Measurements from ENCODE around the gene PCLO.

Gene PCLO

GRCh38 chr7:82816272-82816671 is 346.4 kb downstream of the PCLO start:
- Histone ChIP-seq H3K4me1 (ENCODE audit: control insufficient read depth, insufficient read depth, low read length) (peaks cover 15% of the 10 kb centered on the region), H3K27ac (ENCODE audit: insufficient read depth, low read depth, low read length, poor library complexity, severe bottlenecking) (no peak overlapping the region), H3K27me3 (ENCODE audit: control insufficient read depth, insufficient read depth, low read length, poor library complexity, severe bottlenecking) (no peaks in the 10 kb centered on the region), H3K36me3 (ENCODE audit: control insufficient read depth, insufficient read depth, low read length) (no peaks in the 10 kb centered on the region), H3K4me3 (ENCODE audit: insufficient read depth, low read depth, low read length) (no peak overlapping the region), H3K9me3 (ENCODE audit: control insufficient read depth, low read length) (no peaks in the 10 kb centered on the region)

- Histone ChIP-seq H3K36me3 (ENCODE audit: control insufficient read depth, insufficient read depth, low read length) (no peaks in the 10 kb centered on the region), H3K4me3 (ENCODE audit: insufficient read depth, low read depth, low read length) (no peak overlapping the region), H3K27ac (ENCODE audit: insufficient read depth, low read depth, low read length, poor library complexity, severe bottlenecking) (no peak overlapping the region), H3K9me3 (ENCODE audit: control insufficient read depth, low read length) (no peaks in the 10 kb centered on the region), H3K27me3 (ENCODE audit: control insufficient read depth, insufficient read depth, low read length, poor library complexity, severe bottlenecking) (no peaks in the 10 kb centered on the region), H3K4me1 (ENCODE audit: control insufficient read depth, insufficient read depth, low read length) (no peaks in the 10 kb centered on the region)
- WGBS, 2 experiments: 12 to 46% methylated on average over 2 to 4 of the region's 4 CpGs
These were observed 352.0 kb downstream of the PCLO start for GRCh38 chr7:82810558-82811259.

- H3K9me3 ChIP-seq (ENCODE audit: control insufficient read depth, low read length): no peaks in the 10 kb centered on the region
- 95 to 100% methylated on average over 1 to 2 of the region's 2 CpGs for WGBS, 2 experiments
- no peaks in the 10 kb centered on the region for H3K4me1 ChIP-seq (ENCODE audit: control insufficient read depth, insufficient read depth, low read length)
- H3K36me3 ChIP-seq (ENCODE audit: control insufficient read depth, insufficient read depth, low read length): no peaks in the 10 kb centered on the region
- no peak overlapping the region for H3K27ac ChIP-seq (ENCODE audit: insufficient read depth, low read depth, low read length, poor library complexity, severe bottlenecking)
- H3K27me3 ChIP-seq (ENCODE audit: control insufficient read depth, insufficient read depth, low read length, poor library complexity, severe bottlenecking): no peaks in the 10 kb centered on the region
- H3K4me3 ChIP-seq (ENCODE audit: insufficient read depth, low read depth, low read length): no peak overlapping the region
These were observed 354.1 kb downstream of the PCLO start for GRCh38 chr7:82808633-82809032.

DNA sequence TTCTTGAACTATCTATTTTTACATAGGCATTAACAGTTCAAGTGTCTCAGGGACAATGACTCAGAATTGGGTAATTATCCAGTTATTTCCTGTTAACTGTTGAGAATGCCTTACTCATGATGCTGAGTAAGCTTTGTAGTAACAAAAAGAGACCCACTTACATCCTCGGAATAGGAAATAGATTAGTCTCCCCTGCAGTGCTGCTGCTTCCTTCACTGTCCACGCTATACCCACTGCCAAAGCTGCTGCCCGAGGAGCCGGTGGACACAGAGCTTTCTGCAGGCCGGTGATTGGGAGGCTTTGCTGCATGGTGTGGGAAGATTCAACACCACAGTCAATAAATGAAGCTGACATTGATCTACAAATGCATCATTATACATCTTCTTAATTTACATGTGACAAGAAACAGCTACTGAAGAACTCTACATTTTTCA is 357.1 kb downstream of the PCLO start:
- Histone ChIP-seq H3K4me3 (ENCODE audit: insufficient read depth, low read depth, low read length) (no peak overlapping the region), H3K27me3 (ENCODE audit: control insufficient read depth, insufficient read depth, low read length, poor library complexity, severe bottlenecking) (no peaks in the 10 kb centered on the region), H3K4me1 (ENCODE audit: control insufficient read depth, insufficient read depth, low read length) (no peaks in the 10 kb centered on the region), H3K27ac (ENCODE audit: insufficient read depth, low read depth, low read length, poor library complexity, severe bottlenecking) (no peak overlapping the region), H3K9me3 (ENCODE audit: control insufficient read depth, low read length) (no peaks in the 10 kb centered on the region), H3K36me3 (ENCODE audit: control insufficient read depth, insufficient read depth, low read length) (no peaks in the 10 kb centered on the region)
- WGBS, 2 experiments: 50 to 72% methylated on average over 4 to 5 of the region's 5 CpGs

DNA sequence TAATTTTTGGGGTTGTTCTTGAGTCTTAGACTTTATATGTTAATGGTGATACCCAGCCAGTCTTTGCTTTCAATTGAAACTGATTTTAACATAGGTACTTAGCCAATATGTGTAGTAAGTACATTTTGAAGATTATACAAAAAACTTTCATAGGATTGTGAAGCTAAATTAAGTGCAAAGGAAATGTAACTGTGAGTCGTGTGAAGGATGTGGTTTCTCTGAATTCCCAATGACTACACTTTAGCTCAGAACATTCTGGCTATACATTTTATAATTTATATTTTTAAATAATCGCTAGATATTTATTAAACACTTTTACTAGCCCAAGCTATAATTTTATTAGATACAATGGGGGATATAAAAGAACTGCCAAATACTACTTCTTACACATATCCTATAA is 359.3 kb downstream of the PCLO start:
- H3K36me3 ChIP-seq (ENCODE audit: control insufficient read depth, insufficient read depth, low read length): no peaks in the 10 kb centered on the region
- no peaks in the 10 kb centered on the region for H3K27me3 ChIP-seq (ENCODE audit: control insufficient read depth, insufficient read depth, low read length, poor library complexity, severe bottlenecking)
- H3K4me1 ChIP-seq (ENCODE audit: control insufficient read depth, insufficient read depth, low read length): no peaks in the 10 kb centered on the region
- WGBS, 2 experiments: 100% methylated on average over 1 of the region's 2 CpGs; no CpG with 5 or more reads in 1 of the 2 experiments
- no peak overlapping the region for H3K27ac ChIP-seq (ENCODE audit: insufficient read depth, low read depth, low read length, poor library complexity, severe bottlenecking)
- no peak overlapping the region for H3K4me3 ChIP-seq (ENCODE audit: insufficient read depth, low read depth, low read length)
- H3K9me3 ChIP-seq (ENCODE audit: control insufficient read depth, low read length): no peaks in the 10 kb centered on the region

GRCh38 chr7:82789883-82790609 is 372.6 kb downstream of the PCLO start:
- Histone ChIP-seq H3K27ac (ENCODE audit: insufficient read depth, low read depth, low read length, poor library complexity, severe bottlenecking) (no peak overlapping the region), H3K4me1 (ENCODE audit: control insufficient read depth, insufficient read depth, low read length) (no peaks in the 10 kb centered on the region), H3K27me3 (ENCODE audit: control insufficient read depth, insufficient read depth, low read length, poor library complexity, severe bottlenecking) (no peaks in the 10 kb centered on the region), H3K4me3 (ENCODE audit: insufficient read depth, low read depth, low read length) (no peak overlapping the region), H3K36me3 (ENCODE audit: control insufficient read depth, insufficient read depth, low read length) (no peaks in the 10 kb centered on the region), H3K9me3 (ENCODE audit: control insufficient read depth, low read length) (no peaks in the 10 kb centered on the region)
- 83 to 90% methylated on average over 5 of the region's 5 CpGs for WGBS, 2 experiments

DNA sequence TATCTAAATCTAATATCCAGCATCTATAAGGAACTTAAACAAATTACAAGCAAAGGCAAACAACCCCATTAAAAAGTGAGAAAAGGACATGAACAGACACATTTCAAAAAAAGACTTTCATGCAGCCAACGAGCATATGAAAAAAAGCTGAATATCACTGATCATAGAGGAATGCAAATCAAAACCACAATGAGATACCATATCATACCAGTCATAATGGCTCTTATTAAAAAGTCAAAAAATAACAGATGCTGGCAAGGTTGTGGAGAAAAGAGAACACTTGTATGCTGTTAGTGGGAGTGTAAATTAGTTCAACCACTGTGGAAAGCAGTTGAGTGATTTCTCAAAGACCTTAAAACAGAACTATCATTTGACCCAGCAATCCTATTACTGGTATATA is 384.7 kb downstream of the PCLO start:
- H3K4me3 ChIP-seq (ENCODE audit: insufficient read depth, low read depth, low read length): no peak overlapping the region
- H3K9me3 ChIP-seq (ENCODE audit: control insufficient read depth, low read length): no peaks in the 10 kb centered on the region
- no peaks in the 10 kb centered on the region for H3K4me1 ChIP-seq (ENCODE audit: control insufficient read depth, insufficient read depth, low read length)
- H3K27me3 ChIP-seq (ENCODE audit: control insufficient read depth, insufficient read depth, low read length, poor library complexity, severe bottlenecking): no peaks in the 10 kb centered on the region
- H3K36me3 ChIP-seq (ENCODE audit: control insufficient read depth, insufficient read depth, low read length): no peaks in the 10 kb centered on the region
- no peak overlapping the region for H3K27ac ChIP-seq (ENCODE audit: insufficient read depth, low read depth, low read length, poor library complexity, severe bottlenecking)
- WGBS, 2 experiments: 92 to 96% methylated on average over 1 of the region's 1 CpG

GRCh38 chr7:82762880-82763279 is 399.8 kb downstream of the PCLO start:
- WGBS, 2 experiments: 90 to 98% methylated on average over 3 of the region's 3 CpGs
- H3K27ac ChIP-seq (ENCODE audit: insufficient read depth, low read depth, low read length, poor library complexity, severe bottlenecking): no peak overlapping the region

DNA sequence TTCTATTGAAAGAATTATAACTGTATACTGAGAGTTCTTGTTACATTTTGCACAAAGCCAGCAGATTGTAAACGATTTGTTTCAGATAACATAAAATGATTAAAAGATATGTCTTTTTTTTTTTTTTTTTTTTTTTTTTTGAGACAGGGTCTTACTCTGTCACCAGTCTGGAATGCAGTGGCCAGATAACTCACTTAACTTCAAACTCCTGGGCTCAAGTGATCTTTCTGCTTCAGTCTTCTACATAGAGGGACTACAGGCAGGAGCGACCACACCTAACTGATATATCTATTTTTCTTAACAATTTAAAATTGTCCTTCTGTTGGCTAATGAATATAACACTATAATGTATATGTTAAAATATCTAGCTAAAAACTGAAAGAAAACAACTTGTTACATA is 401.9 kb downstream of the PCLO start:
- Histone ChIP-seq H3K27me3 (ENCODE audit: control insufficient read depth, insufficient read depth, low read length, poor library complexity, severe bottlenecking) (no peaks in the 10 kb centered on the region), H3K9me3 (ENCODE audit: control insufficient read depth, low read length) (no peaks in the 10 kb centered on the region), H3K36me3 (ENCODE audit: control insufficient read depth, insufficient read depth, low read length) (no peaks in the 10 kb centered on the region), H3K4me1 (ENCODE audit: control insufficient read depth, insufficient read depth, low read length) (no peaks in the 10 kb centered on the region), H3K4me3 (ENCODE audit: insufficient read depth, low read depth, low read length) (no peak overlapping the region), H3K27ac (ENCODE audit: insufficient read depth, low read depth, low read length, poor library complexity, severe bottlenecking) (no peak overlapping the region)
- WGBS, 2 experiments: no CpG with 5 or more reads among the region's 2 CpGs

More at GRCh38 chr7:82762880-82763279, 399.8 kb downstream of the PCLO start:
- Histone ChIP-seq H3K36me3 (ENCODE audit: control insufficient read depth, insufficient read depth, low read length) (no peaks in the 10 kb centered on the region), H3K4me3 (ENCODE audit: insufficient read depth, low read depth, low read length) (no peak overlapping the region), H3K27me3 (ENCODE audit: control insufficient read depth, insufficient read depth, low read length, poor library complexity, severe bottlenecking) (no peaks in the 10 kb centered on the region), H3K4me1 (ENCODE audit: control insufficient read depth, insufficient read depth, low read length) (no peaks in the 10 kb centered on the region), H3K9me3 (ENCODE audit: control insufficient read depth, low read length) (no peaks in the 10 kb centered on the region)

DNA sequence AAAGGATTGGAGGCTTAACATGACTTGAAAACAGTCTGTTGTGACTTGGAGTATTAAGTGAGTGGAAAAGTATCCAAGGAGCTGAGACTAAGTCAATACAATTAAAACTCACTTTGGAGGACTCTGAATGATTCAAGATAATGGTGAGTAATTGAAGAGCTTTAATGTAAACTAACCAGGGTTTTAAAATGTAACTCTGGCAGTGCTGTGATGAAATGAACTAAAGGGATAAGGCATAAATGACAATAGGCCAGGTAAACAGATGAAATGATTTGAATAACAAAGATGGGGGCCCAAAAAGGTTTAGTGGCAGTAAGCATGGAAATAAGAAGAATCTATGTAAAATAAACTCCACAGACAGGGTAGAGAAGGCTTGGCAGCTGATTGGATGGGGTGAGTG is 402.6 kb downstream of the PCLO start:
- Histone ChIP-seq H3K4me1 (ENCODE audit: control insufficient read depth, insufficient read depth, low read length) (no peaks in the 10 kb centered on the region), H3K27ac (ENCODE audit: insufficient read depth, low read depth, low read length, poor library complexity, severe bottlenecking) (no peak overlapping the region), H3K4me3 (ENCODE audit: insufficient read depth, low read depth, low read length) (no peak overlapping the region), H3K27me3 (ENCODE audit: control insufficient read depth, insufficient read depth, low read length, poor library complexity, severe bottlenecking) (no peaks in the 10 kb centered on the region), H3K36me3 (ENCODE audit: control insufficient read depth, insufficient read depth, low read length) (no peaks in the 10 kb centered on the region), H3K9me3 (ENCODE audit: control insufficient read depth, low read length) (no peaks in the 10 kb centered on the region)
